CD4-positive, alpha-beta T cell treated with Interleukin-12 subunit alpha and Interleukin-12 subunit beta, for 1 hour (primary cell): ENCODE measurements around the gene DYRK2.
A peak's percentile ranks its signal among the peaks of the same experiment; 100 is the strongest.

ENCODE experiments used
- DNase-seq: peaks from one replicate; pipeline ENCODE4 v3.0.0-alpha.2; 2020

Gene DYRK2

GRCh38 chr12:67648521-67649260, at the start of gene DYRK2:
Gene DYRK2 (plus strand): TSS chr12:67648745. CDS start chr12:67649134, 389 bp downstream.
- DNase-seq: peak; percentile 85

- no peak for DNase-seq
Observed at GRCh38 chr12:67599691-67600090, 48.9 kb upstream of the DYRK2 start.

- no peak for DNase-seq
Observed at GRCh38 chr12:67601126-67601525, 47.4 kb upstream of the DYRK2 start.

GRCh38 chr12:67609226-67609870, 39.2 kb upstream of the DYRK2 start:
- DNase-seq: no peak

GRCh38 chr12:67613040-67613439, 35.5 kb upstream of the DYRK2 start:
- DNase-seq: no peak

GRCh38 chr12:67617629-67618028, 30.9 kb upstream of the DYRK2 start:
- DNase-seq: no peak

GRCh38 chr12:67618303-67618702, 30.2 kb upstream of the DYRK2 start:
- no peak for DNase-seq

- DNase-seq: no peak
Observed at GRCh38 chr12:67621112-67621511, 27.4 kb upstream of the DYRK2 start.

- DNase-seq: no peak
Observed at GRCh38 chr12:67621926-67622325, 26.6 kb upstream of the DYRK2 start.

GRCh38 chr12:67623259-67623658, 25.3 kb upstream of the DYRK2 start:
- DNase-seq: no peak

GRCh38 chr12:67624355-67624754, 24.2 kb upstream of the DYRK2 start:
- no peak for DNase-seq

- no peak for DNase-seq
Observed at GRCh38 chr12:67625004-67625403, 23.5 kb upstream of the DYRK2 start.

- DNase-seq: no peak
Observed at GRCh38 chr12:67626156-67626555, 22.4 kb upstream of the DYRK2 start.

- DNase-seq: peak; percentile 90
Observed at GRCh38 chr12:67630373-67631088, 18.0 kb upstream of the DYRK2 start.

- no peak for DNase-seq
Observed at GRCh38 chr12:67632005-67632404, 16.5 kb upstream of the DYRK2 start.

GRCh38 chr12:67633024-67633610, 15.4 kb upstream of the DYRK2 start:
- DNase-seq: no peak

- no peak for DNase-seq
Observed at GRCh38 chr12:67633708-67634107, 14.8 kb upstream of the DYRK2 start.

GRCh38 chr12:67634303-67634761, 14.2 kb upstream of the DYRK2 start:
- DNase-seq: no peak

- no peak for DNase-seq
Observed at GRCh38 chr12:67637718-67638117, 10.8 kb upstream of the DYRK2 start.

GRCh38 chr12:67638694-67639093, 9.9 kb upstream of the DYRK2 start:
- no peak for DNase-seq

- DNase-seq: no peak
Observed at GRCh38 chr12:67640863-67641262, 7.7 kb upstream of the DYRK2 start.

GRCh38 chr12:67645126-67645525, 3.4 kb upstream of the DYRK2 start:
- no peak for DNase-seq

- no peak for DNase-seq
Observed at GRCh38 chr12:67645601-67646000, 2.9 kb upstream of the DYRK2 start.
